Prostate gland (tissue), 2 donors: ENCODE measurements around the gene RAX2.

Source experiments
- POLR2A ChIP-seq: fragments of 450-650 bp; IDR thresholded peaks from one replicate; pipeline ENCODE4 v1.6.1; 2016; ENCODE audit warnings: antibody characterized with exemption, mild to moderate bottlenecking
- POLR2AphosphoS5 ChIP-seq: sonication (generic); formaldehyde crosslinking; IDR thresholded peaks from one replicate; pipeline ENCODE4 v1.6.1; 2017; ENCODE audit warnings: antibody characterized with exemption
- TF ChIP-seq, protein P1 (sequence below), 4 experiments: fragments of 200-600 bp in 2 of 4; fragments of 450-650 bp in 2 of 4; sonication (generic) in 2 of 4; IDR thresholded peaks; 1 replicate in 3 of 4; 2 replicates in 1 of 4; pipeline ENCODE4 v1.5.1; 2016 to 2019; ENCODE audit warnings: antibody characterized with exemption in 4 of 4, mild to moderate bottlenecking in 2 of 4, moderate library complexity in 2 of 4

DNA sequence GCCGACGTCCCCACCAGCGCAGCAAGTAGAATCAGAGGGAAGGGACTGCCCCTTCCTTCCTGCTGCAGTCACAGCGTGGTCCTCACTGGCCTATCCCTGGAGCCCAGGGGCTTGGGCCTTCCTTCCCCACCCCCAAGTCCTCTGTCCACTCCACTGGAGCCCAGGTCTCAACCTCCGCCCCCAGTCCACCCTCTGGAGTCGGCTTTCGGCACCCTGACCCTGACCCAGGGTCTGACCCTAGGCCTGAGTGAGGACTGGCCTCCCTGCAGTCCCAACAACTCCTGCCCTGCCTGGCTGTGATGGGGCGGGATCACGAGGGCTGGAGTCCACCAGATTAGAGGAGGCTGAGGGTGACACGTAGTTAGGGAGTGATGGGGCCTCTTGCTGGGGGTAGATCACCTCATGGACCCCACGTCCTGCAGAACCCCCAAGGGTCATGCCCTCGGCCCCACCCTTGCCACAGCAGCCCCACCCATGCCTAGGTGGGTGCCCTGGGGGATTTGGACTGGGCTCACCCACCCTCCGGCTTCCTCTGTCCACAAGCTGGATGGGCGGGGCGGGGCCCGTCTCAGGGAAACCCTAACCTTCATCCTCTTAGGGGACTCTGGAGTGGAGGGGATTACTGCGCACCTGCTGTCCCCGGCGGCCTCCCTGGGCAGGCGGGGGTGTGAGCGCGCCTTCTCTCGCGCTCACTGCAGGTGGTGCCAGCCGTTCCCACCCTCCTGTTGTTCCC, 3.8 kb downstream of the RAX2 start:
- TF ChIP-seq, protein P1, sequence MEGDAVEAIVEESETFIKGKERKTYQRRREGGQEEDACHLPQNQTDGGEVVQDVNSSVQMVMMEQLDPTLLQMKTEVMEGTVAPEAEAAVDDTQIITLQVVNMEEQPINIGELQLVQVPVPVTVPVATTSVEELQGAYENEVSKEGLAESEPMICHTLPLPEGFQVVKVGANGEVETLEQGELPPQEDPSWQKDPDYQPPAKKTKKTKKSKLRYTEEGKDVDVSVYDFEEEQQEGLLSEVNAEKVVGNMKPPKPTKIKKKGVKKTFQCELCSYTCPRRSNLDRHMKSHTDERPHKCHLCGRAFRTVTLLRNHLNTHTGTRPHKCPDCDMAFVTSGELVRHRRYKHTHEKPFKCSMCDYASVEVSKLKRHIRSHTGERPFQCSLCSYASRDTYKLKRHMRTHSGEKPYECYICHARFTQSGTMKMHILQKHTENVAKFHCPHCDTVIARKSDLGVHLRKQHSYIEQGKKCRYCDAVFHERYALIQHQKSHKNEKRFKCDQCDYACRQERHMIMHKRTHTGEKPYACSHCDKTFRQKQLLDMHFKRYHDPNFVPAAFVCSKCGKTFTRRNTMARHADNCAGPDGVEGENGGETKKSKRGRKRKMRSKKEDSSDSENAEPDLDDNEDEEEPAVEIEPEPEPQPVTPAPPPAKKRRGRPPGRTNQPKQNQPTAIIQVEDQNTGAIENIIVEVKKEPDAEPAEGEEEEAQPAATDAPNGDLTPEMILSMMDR (IDR thresholded peaks at IDR 0.05): no peak
- TF ChIP-seq POLR2AphosphoS5 (no peak), POLR2A (no peak)
